ENCODE results near the gene GDI2. TPM values are rescaled to one million over a fixed set of nuclear protein-coding genes. Genes with fewer than 3 reads are reported as not detected.

GDI2 gene
- total RNA-seq, 2 experiments from 2014 or later = 78.1 to 82.3 TPM

DNA sequence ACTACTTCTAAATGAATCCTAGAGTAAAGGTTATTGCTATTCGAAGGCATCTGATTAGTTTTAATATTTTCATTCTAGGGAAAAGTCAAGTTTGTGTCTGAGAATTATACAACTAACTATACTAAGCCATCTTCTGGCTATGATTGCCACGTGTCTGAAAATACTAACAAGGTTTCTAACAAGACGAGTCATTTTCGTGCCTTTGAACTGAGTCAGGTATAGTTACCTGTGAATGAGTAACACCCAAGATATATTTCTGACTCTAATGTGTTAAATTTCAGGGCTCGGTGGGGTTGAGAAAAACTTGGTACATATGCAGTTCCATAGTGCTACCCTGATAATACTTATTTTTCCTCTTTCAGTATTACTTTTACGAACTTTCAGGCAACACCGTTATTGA is 93.1 kb downstream of the GDI2 start:
- peaks cover 46% of the 10 kb centered on the region for H3K36me3 Mint-ChIP-seq (ENCODE audit: low read depth)
- ChIA-PET CTCF (no interaction called here), POLR2A (no interaction called here)
- H3K36me3 ChIP-seq (ENCODE audit: insufficient read depth, low read length) = peaks cover 29% of the 10 kb centered on the region
- intact Hi-C loops (cut with DNase I, micrococcal nuclease) = no loop called here
- DNase-seq = no peak
- H3K9me3 Mint-ChIP-seq = no peaks in the 10 kb centered on the region
- H3K27me3 Mint-ChIP-seq = no peaks in the 10 kb centered on the region
- H3K4me3 ChIP-seq (ENCODE audit: low read length) = no peak overlapping the region
- H3K27ac ChIP-seq (ENCODE audit: low read depth in 1 of 2, low read length in 2 of 2) = no peak overlapping the region
- TF ChIP-seq, protein P1, sequence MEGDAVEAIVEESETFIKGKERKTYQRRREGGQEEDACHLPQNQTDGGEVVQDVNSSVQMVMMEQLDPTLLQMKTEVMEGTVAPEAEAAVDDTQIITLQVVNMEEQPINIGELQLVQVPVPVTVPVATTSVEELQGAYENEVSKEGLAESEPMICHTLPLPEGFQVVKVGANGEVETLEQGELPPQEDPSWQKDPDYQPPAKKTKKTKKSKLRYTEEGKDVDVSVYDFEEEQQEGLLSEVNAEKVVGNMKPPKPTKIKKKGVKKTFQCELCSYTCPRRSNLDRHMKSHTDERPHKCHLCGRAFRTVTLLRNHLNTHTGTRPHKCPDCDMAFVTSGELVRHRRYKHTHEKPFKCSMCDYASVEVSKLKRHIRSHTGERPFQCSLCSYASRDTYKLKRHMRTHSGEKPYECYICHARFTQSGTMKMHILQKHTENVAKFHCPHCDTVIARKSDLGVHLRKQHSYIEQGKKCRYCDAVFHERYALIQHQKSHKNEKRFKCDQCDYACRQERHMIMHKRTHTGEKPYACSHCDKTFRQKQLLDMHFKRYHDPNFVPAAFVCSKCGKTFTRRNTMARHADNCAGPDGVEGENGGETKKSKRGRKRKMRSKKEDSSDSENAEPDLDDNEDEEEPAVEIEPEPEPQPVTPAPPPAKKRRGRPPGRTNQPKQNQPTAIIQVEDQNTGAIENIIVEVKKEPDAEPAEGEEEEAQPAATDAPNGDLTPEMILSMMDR (IDR thresholded peaks at IDR 0.05) = no peak
- no peak for ATAC-seq (ENCODE audit: poor library complexity)
- peaks cover 17% of the 10 kb centered on the region for H3K4me1 Mint-ChIP-seq (ENCODE audit: low read depth)
- H3K27ac Mint-ChIP-seq = no peak overlapping the region
- no peak overlapping the region for H3K4me3 Mint-ChIP-seq
- no peaks in the 10 kb centered on the region for H3K9me3 ChIP-seq (ENCODE audit: control insufficient read depth in 1 of 2, insufficient read depth in 1 of 2, low read length in 2 of 2)
- no peaks in the 10 kb centered on the region for H3K27me3 ChIP-seq (ENCODE audit: control insufficient read depth in 1 of 2, insufficient read depth in 2 of 2, low read length in 2 of 2)
- H3K4me1 ChIP-seq (ENCODE audit: insufficient read depth, low read length) = no peaks in the 10 kb centered on the region

DNA sequence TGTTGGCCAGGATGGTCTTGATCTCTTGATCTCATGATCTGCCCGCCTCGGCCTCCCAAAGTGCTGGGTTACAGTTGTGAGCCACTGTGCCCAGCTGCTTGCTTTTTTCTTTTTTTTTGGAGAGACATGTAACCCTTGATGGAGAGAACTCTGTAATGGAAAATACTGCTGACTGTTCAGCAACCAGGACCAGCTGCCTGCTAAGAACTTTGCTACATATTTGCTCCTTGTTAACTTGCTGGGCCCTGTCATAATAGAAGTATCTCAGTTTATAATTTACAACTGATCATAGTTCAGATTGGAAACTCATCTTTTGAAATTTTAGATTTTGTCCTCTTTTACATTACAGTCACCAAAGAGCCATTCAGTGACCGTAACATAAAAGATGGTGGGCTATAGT is 93.7 kb downstream of the GDI2 start:
- ChIA-PET POLR2A (no interaction called here), CTCF (no interaction called here)
- Mint-ChIP-seq H3K4me1 (ENCODE audit: low read depth) (peaks cover 23% of the 10 kb centered on the region), H3K36me3 (ENCODE audit: low read depth) (peaks cover 42% of the 10 kb centered on the region), H3K27me3 (no peaks in the 10 kb centered on the region), H3K9me3 (no peaks in the 10 kb centered on the region), H3K4me3 (no peak overlapping the region), H3K27ac (no peak overlapping the region)
- intact Hi-C loops (cut with DNase I, micrococcal nuclease) = no loop called here
- no peak for DNase-seq
- no peak overlapping the region for H3K4me3 ChIP-seq (ENCODE audit: low read length)
- H3K9me3 ChIP-seq (ENCODE audit: control insufficient read depth in 1 of 2, insufficient read depth in 1 of 2, low read length in 2 of 2) = no peaks in the 10 kb centered on the region
- ATAC-seq (ENCODE audit: poor library complexity) = no peak
- TF ChIP-seq, protein P1 (IDR thresholded peaks at IDR 0.05) = no peak
- peaks cover 27% of the 10 kb centered on the region for H3K36me3 ChIP-seq (ENCODE audit: insufficient read depth, low read length)
- H3K4me1 ChIP-seq (ENCODE audit: insufficient read depth, low read length) = no peaks in the 10 kb centered on the region
- no peaks in the 10 kb centered on the region for H3K27me3 ChIP-seq (ENCODE audit: control insufficient read depth in 1 of 2, insufficient read depth in 2 of 2, low read length in 2 of 2)
- no peak overlapping the region for H3K27ac ChIP-seq (ENCODE audit: low read depth in 1 of 2, low read length in 2 of 2)

Other genes with a start within 250 kb of the GDI2 start
- 1 to 10 TPM; 1.9 to 2.9 TPM for gene ASB13, start 146.8 kb downstream of the GDI2 start, total RNA-seq
- 10 to 100 TPM; 50.0 to 51.0 TPM for gene TASOR2, start 128.6 kb downstream of the GDI2 start, total RNA-seq
- 1 to 10 TPM; 1.4 to 1.8 TPM for gene ANKRD16, start 76.5 kb upstream of the GDI2 start, total RNA-seq
- gene FBH1, start 76.8 kb upstream of the GDI2 start, total RNA-seq = 10 to 100 TPM; 33.9 to 34.2 TPM
- gene IL15RA, start 164.1 kb upstream of the GDI2 start, total RNA-seq = 1 to 10 TPM; 4.4 TPM
- 1 to 10 TPM; 4.9 to 5.4 TPM for gene IL2RA, start 248.9 kb upstream of the GDI2 start, total RNA-seq

Measured in CD4-positive, alpha-beta T cell (primary cell).